ENCODE data around the gene ZNF622.

The ZNF622 gene

GRCh38 chr5:16464231-16464630, 1.4 kb downstream of the ZNF622 start:
- H3K36me3 ChIP-seq (replicated peaks; ENCODE audit: low read depth, low read length) = peaks cover 27% of the 10 kb centered on the region
- H3K27ac ChIP-seq (ENCODE audit: low read length) = no peak overlapping the region
- peaks cover 67% of the 10 kb centered on the region for H3K79me2 ChIP-seq (ENCODE audit: low read length)
- no peaks in the 10 kb centered on the region for H3K9me3 ChIP-seq (ENCODE audit: insufficient read depth, low read length)
- peak overlapping the region; percentile 100 for H3K4me3 ChIP-seq (ENCODE audit: low read length)
- TF ChIP-seq EZH2phosphoT487 (IDR thresholded peaks at IDR 0.05; ENCODE audit: low read depth) (no peak), CTCF (IDR thresholded peaks at IDR 0.05; ENCODE audit: low read depth, low read length) (no peak)
- H3K9ac ChIP-seq (ENCODE audit: low read length) = peak overlapping the region; percentile 95
- peak overlapping the region; percentile 97 for H3K4me2 ChIP-seq (ENCODE audit: low read length)
- H3K4me1 ChIP-seq (ENCODE audit: low read length) = peaks cover 32% of the 10 kb centered on the region
- no peak overlapping the region for H2AFZ ChIP-seq (ENCODE audit: low read depth, low read length)
- no peaks in the 10 kb centered on the region for H3K27me3 ChIP-seq (ENCODE audit: low read depth, low read length)
- peaks cover 11% of the 10 kb centered on the region; the same call in 1 of the 2 replicates for H4K20me1 ChIP-seq (ENCODE audit: insufficient read depth, low read length)

- 0 out of 2 replicates have a peak, but pooled peaks cover 8% of the 10 kb centered on the region for H4K20me1 ChIP-seq (ENCODE audit: insufficient read depth, low read length)
- H2AFZ ChIP-seq (ENCODE audit: low read depth, low read length) = no peak overlapping the region
- H3K79me2 ChIP-seq (ENCODE audit: low read length) = peaks cover 44% of the 10 kb centered on the region
- no peak overlapping the region for H3K27ac ChIP-seq (ENCODE audit: low read length)
- H3K9me3 ChIP-seq (ENCODE audit: insufficient read depth, low read length) = no peaks in the 10 kb centered on the region
- no peaks in the 10 kb centered on the region for H3K27me3 ChIP-seq (ENCODE audit: low read depth, low read length)
- peaks cover 14% of the 10 kb centered on the region for H3K4me1 ChIP-seq (ENCODE audit: low read length)
- H3K9ac ChIP-seq (ENCODE audit: low read length) = no peak overlapping the region
- H3K36me3 ChIP-seq (replicated peaks; ENCODE audit: low read depth, low read length) = peaks cover 40% of the 10 kb centered on the region
- no peak overlapping the region for H3K4me2 ChIP-seq (ENCODE audit: low read length)
- H3K4me3 ChIP-seq (ENCODE audit: low read length) = no peak overlapping the region
- TF ChIP-seq CTCF (IDR thresholded peaks at IDR 0.05; ENCODE audit: low read depth, low read length) = no peak
- no peak for TF ChIP-seq EZH2phosphoT487 (IDR thresholded peaks at IDR 0.05; ENCODE audit: low read depth)
These were observed 3.8 kb downstream of the ZNF622 start for GRCh38 chr5:16461782-16462181.

- TF ChIP-seq EZH2phosphoT487 (IDR thresholded peaks at IDR 0.05; ENCODE audit: low read depth) = no peak
- no peaks in the 10 kb centered on the region for H3K27me3 ChIP-seq (ENCODE audit: low read depth, low read length)
- no peak overlapping the region for H3K9ac ChIP-seq (ENCODE audit: low read length)
- no peak overlapping the region for H2AFZ ChIP-seq (ENCODE audit: low read depth, low read length)
- H3K4me2 ChIP-seq (ENCODE audit: low read length) = no peak overlapping the region
- H3K4me1 ChIP-seq (ENCODE audit: low read length) = peaks cover 14% of the 10 kb centered on the region
- no peak overlapping the region for H3K27ac ChIP-seq (ENCODE audit: low read length)
- no peak overlapping the region for H3K4me3 ChIP-seq (ENCODE audit: low read length)
- H3K79me2 ChIP-seq (ENCODE audit: low read length) = peaks cover 37% of the 10 kb centered on the region
- H3K36me3 ChIP-seq (replicated peaks; ENCODE audit: low read depth, low read length) = peaks cover 45% of the 10 kb centered on the region
- no peaks in the 10 kb centered on the region for H3K9me3 ChIP-seq (ENCODE audit: insufficient read depth, low read length)
- peaks cover 11% of the 10 kb centered on the region for H4K20me1 ChIP-seq (ENCODE audit: insufficient read depth, low read length)
These were observed 4.6 kb downstream of the ZNF622 start for GRCh38 chr5:16461026-16461425.

- H3K27me3 ChIP-seq (ENCODE audit: low read depth, low read length) = no peaks in the 10 kb centered on the region
These were observed 6.1 kb downstream of the ZNF622 start for GRCh38 chr5:16459451-16459850.

More at GRCh38 chr5:16459451-16459850, 6.1 kb downstream of the ZNF622 start:
- no peak overlapping the region for H3K27ac ChIP-seq (ENCODE audit: low read length)
- H3K4me2 ChIP-seq (ENCODE audit: low read length) = no peak overlapping the region
- no peak overlapping the region for H3K4me3 ChIP-seq (ENCODE audit: low read length)
- TF ChIP-seq CTCF (IDR thresholded peaks at IDR 0.05; ENCODE audit: low read depth, low read length) (no peak), EZH2phosphoT487 (IDR thresholded peaks at IDR 0.05; ENCODE audit: low read depth) (no peak)
- peaks cover 20% of the 10 kb centered on the region for H3K4me1 ChIP-seq (ENCODE audit: low read length)
- peaks cover 37% of the 10 kb centered on the region for H3K79me2 ChIP-seq (ENCODE audit: low read length)
- H4K20me1 ChIP-seq (ENCODE audit: insufficient read depth, low read length) = peaks cover 21% of the 10 kb centered on the region
- H3K9ac ChIP-seq (ENCODE audit: low read length) = no peak overlapping the region
- peaks cover 60% of the 10 kb centered on the region for H3K36me3 ChIP-seq (replicated peaks; ENCODE audit: low read depth, low read length)
- no peaks in the 10 kb centered on the region for H3K9me3 ChIP-seq (ENCODE audit: insufficient read depth, low read length)
- no peak overlapping the region for H2AFZ ChIP-seq (ENCODE audit: low read depth, low read length)
